GM19023 (cell line): ENCODE measurements around the gene ATG2A.

Experiments
- ATAC-seq: cut with Tn5 transposase; IDR thresholded peaks from one replicate; pipeline ENCODE4 v1.9.1; 2021; ENCODE audit warnings: mild to moderate bottlenecking, moderate library complexity; ENCODE audit not compliant: unreplicated experiment

The ATG2A gene

GRCh38 chr11:64925536-64926436 lies 8.8 kb upstream of the ATG2A start:
- no peak for ATAC-seq

GRCh38 chr11:64924910-64925284 lies 7.9 kb upstream of the ATG2A start:
- peak; percentile 3 for ATAC-seq

GRCh38 chr11:64923944-64924909 lies 7.2 kb upstream of the ATG2A start, which contains the start of gene PPP2R5B:
TSS of gene PPP2R5B (plus strand) at chr11:64924689. CDS start at chr11:64925735, 1,046 bp downstream.
- ATAC-seq = peak; percentile 91

- no peak for ATAC-seq
These were observed 6.2 kb upstream of the ATG2A start for GRCh38 chr11:64923151-64923661.

- no peak for ATAC-seq
These were observed 4.4 kb upstream of the ATG2A start for GRCh38 chr11:64921384-64921783.

- ATAC-seq = no peak
These were observed 3.1 kb upstream of the ATG2A start for GRCh38 chr11:64920124-64920523.

GRCh38 chr11:64919627-64920026 lies 2.6 kb upstream of the ATG2A start:
- ATAC-seq = no peak

GRCh38 chr11:64918017-64918416 lies 1.0 kb upstream of the ATG2A start:
- no peak for ATAC-seq

GRCh38 chr11:64917663-64917995 lies 620 bp upstream of the ATG2A start:
- ATAC-seq = no peak

- ATAC-seq = peak; percentile 15
These were observed 802 bp downstream of the ATG2A start for GRCh38 chr11:64916040-64916774.

GRCh38 chr11:64915376-64915887 lies 1.6 kb downstream of the ATG2A start:
- no peak for ATAC-seq

GRCh38 chr11:64914123-64914522 lies 2.9 kb downstream of the ATG2A start:
- ATAC-seq = no peak

GRCh38 chr11:64913171-64913727 lies 3.8 kb downstream of the ATG2A start:
- no peak for ATAC-seq

GRCh38 chr11:64911689-64912088 lies 5.3 kb downstream of the ATG2A start:
- no peak for ATAC-seq

GRCh38 chr11:64911142-64911541 lies 5.9 kb downstream of the ATG2A start:
- ATAC-seq = no peak

- ATAC-seq = no peak
These were observed 6.4 kb downstream of the ATG2A start for GRCh38 chr11:64910451-64911093.

- no peak for ATAC-seq
These were observed 7.2 kb downstream of the ATG2A start for GRCh38 chr11:64909653-64910343.

- no peak for ATAC-seq
These were observed 8.2 kb downstream of the ATG2A start for GRCh38 chr11:64908766-64909165.

GRCh38 chr11:64906314-64906635 lies 10.7 kb downstream of the ATG2A start:
- no peak for ATAC-seq
